ENCODE data around the gene CPED1. TPM values are rescaled to one million over a fixed set of nuclear protein-coding genes. Genes with fewer than 3 reads are reported as not detected.

Gene CPED1
- total RNA-seq, 6 donors from 2014 or later: 12.9 to 31.6 (median 18.1) TPM

DNA sequence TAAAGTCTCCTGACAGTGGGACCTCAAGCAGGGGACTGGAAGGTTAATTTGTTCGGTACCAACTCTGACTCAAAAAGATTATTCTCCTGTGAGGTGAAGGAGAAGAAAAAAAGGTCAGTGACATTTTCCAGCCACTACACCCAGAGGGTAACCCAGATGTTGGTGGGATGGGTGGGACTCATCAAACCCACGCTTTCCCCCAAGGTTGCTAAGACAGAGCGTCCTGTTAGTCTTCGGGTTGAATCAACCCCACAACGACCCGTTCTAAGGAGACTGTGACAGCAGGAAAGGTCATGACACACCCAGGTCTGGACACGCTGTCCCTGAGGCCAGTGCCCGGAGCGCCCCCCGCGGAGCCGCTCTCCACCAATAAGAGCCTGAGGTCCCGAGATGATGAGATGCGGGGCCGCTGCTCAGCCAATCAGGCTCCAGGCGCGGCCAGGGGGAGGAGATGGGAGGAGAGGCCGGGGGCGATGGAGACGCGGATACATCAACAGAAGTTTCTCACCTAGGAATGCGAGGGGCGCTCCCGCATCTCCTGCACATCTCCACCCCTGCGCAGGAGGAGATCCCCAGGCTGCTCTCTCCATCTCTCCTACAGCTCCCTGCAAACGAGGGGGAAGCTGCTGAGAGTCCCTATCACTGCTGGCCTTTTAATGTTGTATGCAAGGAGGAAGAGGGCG is 340.1 kb downstream of the CPED1 start, which contains the start of gene WNT16:
Gene WNT16, plus strand, starts transcription at position 493 of the 683 bp plus-strand sequence. CDS start 293 bp downstream, outside the sequence.
- Histone ChIP-seq H3K4me1 (peaks cover 15 to 22% (median 18%) of the 10 kb centered on the region in 4 donors), H3K4me3 (peak within 1 kb of the TSS in 3 of 4 donors; percentile 12 to 36 (median 35)), H3K36me3 (no peaks in the 10 kb centered on the region), H3K27me3 (peaks cover 0 to 25% (median 16%) of the 10 kb centered on the region in 4 donors), H3K9me3 (no peaks in the 10 kb centered on the region), H3K27ac (no peak within 1 kb of the TSS)
- TF ChIP-seq POLR2AphosphoS5 (IDR thresholded peaks at IDR 0.05) (no peak), EP300 (IDR thresholded peaks at IDR 0.05) (no peak), POLR2A (IDR thresholded peaks at IDR 0.05) (no peak)
- TF ChIP-seq, protein P1, sequence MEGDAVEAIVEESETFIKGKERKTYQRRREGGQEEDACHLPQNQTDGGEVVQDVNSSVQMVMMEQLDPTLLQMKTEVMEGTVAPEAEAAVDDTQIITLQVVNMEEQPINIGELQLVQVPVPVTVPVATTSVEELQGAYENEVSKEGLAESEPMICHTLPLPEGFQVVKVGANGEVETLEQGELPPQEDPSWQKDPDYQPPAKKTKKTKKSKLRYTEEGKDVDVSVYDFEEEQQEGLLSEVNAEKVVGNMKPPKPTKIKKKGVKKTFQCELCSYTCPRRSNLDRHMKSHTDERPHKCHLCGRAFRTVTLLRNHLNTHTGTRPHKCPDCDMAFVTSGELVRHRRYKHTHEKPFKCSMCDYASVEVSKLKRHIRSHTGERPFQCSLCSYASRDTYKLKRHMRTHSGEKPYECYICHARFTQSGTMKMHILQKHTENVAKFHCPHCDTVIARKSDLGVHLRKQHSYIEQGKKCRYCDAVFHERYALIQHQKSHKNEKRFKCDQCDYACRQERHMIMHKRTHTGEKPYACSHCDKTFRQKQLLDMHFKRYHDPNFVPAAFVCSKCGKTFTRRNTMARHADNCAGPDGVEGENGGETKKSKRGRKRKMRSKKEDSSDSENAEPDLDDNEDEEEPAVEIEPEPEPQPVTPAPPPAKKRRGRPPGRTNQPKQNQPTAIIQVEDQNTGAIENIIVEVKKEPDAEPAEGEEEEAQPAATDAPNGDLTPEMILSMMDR (IDR thresholded peaks at IDR 0.05): no peak
- peak in 1 of 2 donors; percentile 68 for DNase-seq
- peak in 1 of 2 donors; percentile 29 for ATAC-seq (ENCODE audit: low FRiP score in 2 of 2)
- WGBS, 2 donors: 18 to 27% methylated on average over 21 to 25 of the region's 27 CpGs

DNA sequence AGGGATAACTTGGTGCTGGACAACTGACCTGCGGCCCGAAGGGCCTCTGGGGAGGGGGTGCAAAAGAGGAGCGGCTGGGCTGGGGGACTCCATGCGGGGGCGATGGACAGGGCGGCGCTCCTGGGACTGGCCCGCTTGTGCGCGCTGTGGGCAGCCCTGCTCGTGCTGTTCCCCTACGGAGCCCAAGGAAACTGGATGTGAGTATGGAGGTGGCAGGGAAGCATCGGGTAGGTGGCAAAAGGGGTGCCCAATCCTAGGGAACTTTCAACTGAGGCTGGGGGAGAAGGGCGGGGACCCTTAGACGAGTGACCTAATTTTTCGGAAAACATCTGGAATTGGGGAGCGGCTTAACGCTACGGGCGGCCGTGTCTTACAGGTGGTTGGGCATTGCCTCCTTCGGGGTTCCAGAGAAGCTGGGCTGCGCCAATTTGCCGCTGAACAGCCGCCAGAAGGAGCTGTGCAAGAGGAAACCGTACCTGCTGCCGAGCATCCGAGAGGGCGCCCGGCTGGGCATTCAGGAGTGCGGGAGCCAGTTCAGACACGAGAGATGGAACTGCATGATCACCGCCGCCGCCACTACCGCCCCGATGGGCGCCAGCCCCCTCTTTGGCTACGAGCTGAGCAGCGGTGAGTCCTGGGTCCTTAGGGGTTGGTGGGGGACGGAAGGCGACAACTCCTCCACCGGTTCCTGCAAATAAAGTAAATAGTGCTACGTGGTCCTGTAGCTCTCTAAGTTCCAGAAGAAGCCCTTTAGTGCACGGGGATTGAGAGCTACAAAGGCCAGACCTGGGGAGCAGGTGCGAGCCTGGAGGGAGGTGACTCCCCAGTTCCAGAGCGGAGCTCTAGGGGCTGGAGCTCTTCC is 340.9 kb downstream of the CPED1 start:
- WGBS, 2 donors: 7% methylated on average over 22 to 47 of the region's 47 CpGs
- ATAC-seq (ENCODE audit: low FRiP score in 2 of 2) (peak; percentile 34 to 39), DNase-seq (peak in 1 of 2 donors; percentile 73)
- Histone ChIP-seq H3K36me3 (no peaks in the 10 kb centered on the region), H3K4me1 (peaks cover 15 to 22% (median 18%) of the 10 kb centered on the region in 4 donors), H3K27me3 (peaks cover 0 to 25% (median 16%) of the 10 kb centered on the region in 4 donors), H3K27ac (no peak overlapping the region), H3K4me3 (peak overlapping the region in 3 of 4 donors; percentile 12 to 36 (median 35)), H3K9me3 (no peaks in the 10 kb centered on the region)
- TF ChIP-seq EP300 (IDR thresholded peaks at IDR 0.05) (no peak), POLR2AphosphoS5 (IDR thresholded peaks at IDR 0.05) (no peak), POLR2A (IDR thresholded peaks at IDR 0.05) (no peak)
- TF ChIP-seq, protein P1 (IDR thresholded peaks at IDR 0.05): no peak

DNA sequence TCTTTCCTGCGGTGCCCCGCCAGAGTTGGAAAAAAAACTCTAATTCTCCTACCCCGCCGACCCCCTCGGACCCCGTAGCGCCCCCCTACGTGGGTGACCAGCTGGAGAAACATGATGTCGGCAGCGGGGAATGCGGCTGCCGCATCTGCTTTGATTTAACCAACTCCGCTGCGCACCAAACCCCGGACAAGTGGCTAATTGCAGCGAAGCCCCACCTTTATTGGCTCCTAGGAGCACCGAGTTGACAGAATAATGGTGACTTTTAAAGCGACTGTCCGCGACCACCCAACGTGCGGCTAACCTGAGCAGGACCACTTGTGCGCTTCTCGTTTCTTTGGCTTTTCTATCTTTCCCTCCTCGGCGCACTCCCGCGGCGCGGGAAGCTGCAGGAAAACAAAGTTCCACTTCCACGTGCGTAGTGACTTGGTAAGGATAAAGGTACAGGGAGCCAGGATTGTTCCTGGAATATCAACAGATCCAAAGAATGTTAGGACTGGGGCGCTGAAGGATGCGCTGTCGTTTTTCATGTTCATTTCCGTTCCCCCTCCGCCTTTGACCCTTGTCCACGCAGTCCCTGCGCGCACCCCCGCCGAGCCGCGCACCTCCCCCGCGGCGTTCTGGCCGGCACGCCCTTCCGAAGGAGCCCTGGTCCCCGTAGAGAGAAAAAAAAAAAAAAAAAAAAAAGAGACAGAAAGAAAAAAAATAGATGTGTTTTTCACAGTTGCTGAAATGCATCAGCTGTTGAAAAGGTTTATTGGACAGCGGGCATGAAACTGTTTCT is 341.7 kb downstream of the CPED1 start:
- Histone ChIP-seq H3K27me3 (peaks cover 0 to 25% (median 16%) of the 10 kb centered on the region in 4 donors), H3K36me3 (no peaks in the 10 kb centered on the region), H3K27ac (no peak overlapping the region), H3K9me3 (no peaks in the 10 kb centered on the region), H3K4me1 (peaks cover 15 to 22% (median 18%) of the 10 kb centered on the region in 4 donors), H3K4me3 (peak overlapping the region in 3 of 4 donors; percentile 12 to 36 (median 35))
- 4 to 5% methylated on average over 34 to 52 of the region's 52 CpGs for WGBS, 2 donors
- TF ChIP-seq, protein P1 (IDR thresholded peaks at IDR 0.05): no peak
- TF ChIP-seq EP300 (IDR thresholded peaks at IDR 0.05) (no peak), POLR2AphosphoS5 (IDR thresholded peaks at IDR 0.05) (no peak), POLR2A (IDR thresholded peaks at IDR 0.05) (no peak)
- ATAC-seq (ENCODE audit: low FRiP score in 2 of 2): peak in 1 of 2 donors; percentile 39
- DNase-seq: peak in 1 of 2 donors; percentile 71

DNA sequence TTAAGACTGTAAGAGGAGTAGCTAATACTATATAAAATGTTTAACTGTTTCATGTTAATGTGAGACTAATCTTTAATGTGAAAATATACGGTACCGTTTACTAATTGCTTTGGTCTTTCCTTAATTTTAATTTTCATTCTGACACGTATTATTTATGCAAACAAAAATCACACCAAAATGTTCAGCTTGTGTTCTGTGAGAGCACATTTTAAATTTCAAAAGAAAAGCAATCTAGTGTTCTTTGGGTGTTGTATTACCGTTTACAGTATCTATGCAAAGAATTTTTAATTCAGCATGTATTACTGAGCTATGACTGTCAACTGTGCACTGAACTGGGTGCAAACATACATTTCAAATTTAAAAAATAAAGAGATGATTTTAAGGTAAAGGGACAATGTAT is 342.5 kb downstream of the CPED1 start:
- DNase-seq: no peak
- WGBS, 2 donors: 71 to 78% methylated on average over 4 of the region's 4 CpGs
- H3K36me3 ChIP-seq: no peaks in the 10 kb centered on the region
- ATAC-seq (ENCODE audit: low FRiP score in 2 of 2): no peak
- no peak overlapping the region for H3K27ac ChIP-seq
- peaks cover 15 to 22% (median 18%) of the 10 kb centered on the region in 4 donors for H3K4me1 ChIP-seq
- no peak overlapping the region for H3K4me3 ChIP-seq
- no peaks in the 10 kb centered on the region for H3K9me3 ChIP-seq
- H3K27me3 ChIP-seq: peaks cover 0 to 25% (median 16%) of the 10 kb centered on the region in 4 donors
- TF ChIP-seq POLR2A (IDR thresholded peaks at IDR 0.05) (no peak), POLR2AphosphoS5 (IDR thresholded peaks at IDR 0.05) (no peak), EP300 (IDR thresholded peaks at IDR 0.05) (no peak)
- TF ChIP-seq, protein P1 (IDR thresholded peaks at IDR 0.05): no peak

All from upper lobe of left lung (tissue), 6 donors.